Measurements from ENCODE around the gene C5orf15. TPM values are rescaled to one million over a fixed set of nuclear protein-coding genes. Genes with fewer than 3 reads are reported as not detected.

The C5orf15 gene
- polyA plus RNA-seq, 1 donor from 2014 or later: 72.3 TPM

- TF ChIP-seq CTCF (IDR thresholded peaks at IDR 0.05; ENCODE audit: poor library complexity, severe bottlenecking) (no peak), EP300 (conservative IDR thresholded peaks at IDR 0.05; ENCODE audit: poor library complexity, severe bottlenecking) (no peak), RAD21 (conservative IDR thresholded peaks at IDR 0.05) (no peak), REST (IDR thresholded peaks at IDR 0.05; ENCODE audit: borderline replicate concordance) (no peak), MXI1 (conservative IDR thresholded peaks at IDR 0.05; ENCODE audit: poor library complexity, severe bottlenecking) (no peak), EZH2 (IDR thresholded peaks at IDR 0.05; ENCODE audit: borderline replicate concordance, insufficient read depth, low read length, poor library complexity, severe bottlenecking) (no peak), TAF1 (IDR thresholded peaks at IDR 0.05; ENCODE audit: low read depth) (no peak)
- H3K27me3 ChIP-seq (ENCODE audit: insufficient read depth, low read depth, low read length): no peaks in the 10 kb centered on the region
These were observed 34.6 kb downstream of the C5orf15 start for GRCh38 chr5:133933670-133934295.

GRCh38 chr5:133933169-133933509 is 35.3 kb downstream of the C5orf15 start:
- no peaks in the 10 kb centered on the region for H3K79me2 ChIP-seq (replicated peaks; ENCODE audit: insufficient read depth, low read length)
- TF ChIP-seq TAF1 (IDR thresholded peaks at IDR 0.05; ENCODE audit: low read depth) (no peak), MXI1 (conservative IDR thresholded peaks at IDR 0.05; ENCODE audit: poor library complexity, severe bottlenecking) (no peak), REST (IDR thresholded peaks at IDR 0.05; ENCODE audit: borderline replicate concordance) (no peak), POLR2AphosphoS5 (IDR thresholded peaks at IDR 0.05) (no peak), EZH2 (IDR thresholded peaks at IDR 0.05; ENCODE audit: borderline replicate concordance, insufficient read depth, low read length, poor library complexity, severe bottlenecking) (no peak), SMC3 (conservative IDR thresholded peaks at IDR 0.05; ENCODE audit: poor library complexity) (no peak), CTCF (IDR thresholded peaks at IDR 0.05; ENCODE audit: poor library complexity, severe bottlenecking) (no peak)
- no peak overlapping the region for H3K9ac ChIP-seq (ENCODE audit: low read length)
- no peak overlapping the region for H3K27ac ChIP-seq (ENCODE audit: low read length)
- H3K27me3 ChIP-seq (ENCODE audit: insufficient read depth, low read depth, low read length): no peaks in the 10 kb centered on the region
- no peaks in the 10 kb centered on the region for H3F3A ChIP-seq (ENCODE audit: insufficient read depth, low read length, poor library complexity, severe bottlenecking)
- no peaks in the 10 kb centered on the region for H3K9me2 ChIP-seq (ENCODE audit: insufficient read depth, low read length)
- H2AFZ ChIP-seq (ENCODE audit: low read depth, low read length): no peak overlapping the region
- no peak overlapping the region for H3K4me3 ChIP-seq (ENCODE audit: low read length)
- no peak overlapping the region for H3K4me2 ChIP-seq (ENCODE audit: low read length)
- H4K20me1 ChIP-seq (ENCODE audit: insufficient read depth): no peaks in the 10 kb centered on the region
- no peaks in the 10 kb centered on the region for H3K36me3 ChIP-seq (ENCODE audit: insufficient read depth, low read length)
- H3K9me3 ChIP-seq (ENCODE audit: low read length): no peaks in the 10 kb centered on the region

More at GRCh38 chr5:133933670-133934295, 34.6 kb downstream of the C5orf15 start:
- Histone ChIP-seq H3K9me3 (ENCODE audit: low read length) (no peaks in the 10 kb centered on the region), H3K9ac (ENCODE audit: low read length) (no peak overlapping the region), H3K4me2 (ENCODE audit: low read length) (no peak overlapping the region), H3K27ac (ENCODE audit: low read length) (no peak overlapping the region), H4K20me1 (ENCODE audit: insufficient read depth) (no peaks in the 10 kb centered on the region), H3K36me3 (ENCODE audit: insufficient read depth, low read length) (no peaks in the 10 kb centered on the region), H3K4me3 (ENCODE audit: low read length) (no peak overlapping the region), H2AFZ (ENCODE audit: low read depth, low read length) (no peak overlapping the region), H3K79me2 (replicated peaks; ENCODE audit: insufficient read depth, low read length) (no peaks in the 10 kb centered on the region), H3F3A (ENCODE audit: insufficient read depth, low read length, poor library complexity, severe bottlenecking) (no peaks in the 10 kb centered on the region), H3K9me2 (ENCODE audit: insufficient read depth, low read length) (no peaks in the 10 kb centered on the region)
